Hematopoietic multipotent progenitor cell treated with erythropoietin and hydrocortisone succinate and interleukin-3 and kit ligand, for 8 days (in vitro differentiated cells): ENCODE data around the gene GJB1.
A peak's percentile ranks its signal among the peaks of the same experiment; 100 is the strongest.

Experiments used
- DNase-seq: peaks from one replicate; pipeline ENCODE4 v3.0.0-alpha.2; 2015

The GJB1 gene

GRCh38 chrX:71215338-71215912 is 7.6 kb upstream of the GJB1 start:
- DNase-seq = no peak

GRCh38 chrX:71216485-71216884 is 6.5 kb upstream of the GJB1 start:
- no peak for DNase-seq

- no peak for DNase-seq
Observed at GRCh38 chrX:71217298-71217697, 5.7 kb upstream of the GJB1 start.

DNA sequence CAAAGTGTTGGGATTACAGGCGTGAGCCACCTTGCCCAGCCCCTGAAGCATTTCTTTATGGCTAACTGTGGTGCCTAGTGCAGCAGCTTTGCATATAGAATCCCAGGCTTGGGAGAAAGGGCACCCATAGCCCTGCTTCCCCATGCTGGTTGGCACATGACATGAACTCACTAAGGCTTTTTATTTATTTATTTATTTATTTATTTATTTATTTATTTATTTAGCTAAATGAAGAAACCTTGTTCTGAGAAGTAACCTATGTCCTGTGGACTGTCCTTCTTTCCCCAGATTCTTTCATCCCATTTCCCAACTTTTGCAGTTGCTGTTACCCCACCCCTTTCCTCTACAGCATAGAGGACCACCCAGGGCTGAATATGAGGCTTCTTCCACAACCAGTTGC is 1.9 kb upstream of the GJB1 start:
- no peak for DNase-seq

- no peak for DNase-seq
Observed at GRCh38 chrX:71224098-71224708, 1.2 kb downstream of the GJB1 start.

DNA sequence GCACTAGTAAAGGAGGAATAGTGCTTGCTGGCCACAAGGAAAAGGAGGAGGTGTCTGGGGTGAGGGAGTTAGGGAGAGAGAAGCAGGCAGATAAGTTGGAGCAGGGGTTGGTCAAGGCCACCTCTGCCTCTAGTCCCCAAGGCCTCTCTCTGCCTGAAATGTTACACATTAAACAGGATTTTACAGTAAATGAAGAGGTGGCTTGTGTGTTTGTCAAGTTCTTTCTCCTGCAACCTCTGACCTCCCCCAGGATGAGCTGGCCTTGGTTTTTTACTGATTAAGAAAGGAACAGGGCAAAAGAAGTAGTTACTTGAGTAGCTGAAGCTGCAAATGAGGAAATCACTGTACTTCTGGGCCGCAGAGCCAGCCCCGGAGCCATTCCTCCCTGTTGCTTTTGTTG is 2.0 kb downstream of the GJB1 start:
- DNase-seq = no peak

GRCh38 chrX:71225676-71226075 is 2.7 kb downstream of the GJB1 start:
- DNase-seq = no peak

GRCh38 chrX:71227370-71228062 is 4.5 kb downstream of the GJB1 start:
- DNase-seq = peak; percentile 4

DNA sequence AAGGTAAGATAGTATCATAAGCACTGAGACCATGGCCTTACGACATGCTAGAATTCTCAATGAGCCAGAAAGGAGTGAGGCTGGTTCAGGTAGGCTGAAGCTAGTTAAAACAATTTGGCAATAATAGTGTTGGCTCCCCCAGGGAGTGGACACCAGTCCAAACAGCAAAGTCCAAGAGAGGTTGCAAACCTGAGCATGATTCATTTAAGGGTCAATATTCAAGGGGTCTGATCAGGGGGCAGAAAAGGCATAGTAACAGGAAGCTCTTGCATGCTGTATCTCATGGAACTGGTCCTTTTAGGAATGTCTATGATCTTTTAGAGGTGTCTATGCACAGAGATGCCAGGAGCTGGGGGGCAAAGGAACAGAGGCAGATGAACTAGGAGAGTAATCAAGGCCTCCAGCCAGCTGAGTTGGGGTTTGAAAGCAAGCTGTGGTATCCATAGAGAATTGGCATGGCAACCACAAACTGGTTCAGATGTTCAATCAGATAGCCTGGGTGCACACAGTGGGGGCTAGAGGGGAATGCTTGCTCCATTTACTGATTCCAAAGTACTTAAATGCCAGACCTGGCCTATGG is 5.1 kb downstream of the GJB1 start:
- DNase-seq = no peak

- no peak for DNase-seq
Observed at GRCh38 chrX:71235482-71235881, 12.5 kb downstream of the GJB1 start.

DNA sequence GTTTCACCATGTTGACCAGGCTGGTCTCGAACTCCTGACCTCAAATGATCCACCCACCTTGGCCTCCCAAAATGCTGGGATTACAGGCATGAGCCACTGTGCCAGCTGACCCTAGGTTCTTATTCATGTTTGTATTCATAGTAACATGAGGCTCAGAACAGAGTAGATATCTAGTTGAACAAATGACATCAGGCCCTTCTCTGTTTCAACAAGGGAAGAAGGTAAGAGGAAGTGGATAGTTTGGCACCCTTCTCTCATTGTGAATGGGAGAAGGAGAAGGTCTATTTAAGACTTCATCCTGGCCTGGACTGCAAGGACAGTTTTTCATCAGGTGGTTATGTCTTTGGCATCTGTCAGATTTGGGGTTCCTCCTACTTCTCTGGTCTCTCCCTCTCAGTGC is 13.8 kb downstream of the GJB1 start:
- DNase-seq = no peak

GRCh38 chrX:71239781-71240180 is 16.8 kb downstream of the GJB1 start:
- no peak for DNase-seq

DNA sequence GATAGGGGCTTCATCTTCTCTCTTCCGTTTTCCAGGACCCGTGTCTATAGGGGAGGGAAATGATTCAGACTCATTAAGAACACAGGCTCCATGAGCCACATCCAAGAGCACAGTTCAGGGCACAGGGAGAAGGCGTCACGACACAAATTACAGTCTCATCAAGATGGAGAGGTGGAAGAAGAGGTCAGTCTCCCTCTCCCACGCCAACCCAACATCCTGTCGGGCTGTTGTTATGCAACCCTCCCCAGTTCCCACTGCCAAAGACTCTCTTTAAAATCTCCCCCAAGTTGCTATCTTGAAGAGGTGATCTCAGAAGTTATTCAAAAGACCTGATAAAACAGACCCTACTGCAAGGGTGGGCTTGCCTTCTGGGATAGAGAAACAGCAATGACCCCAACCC is 18.3 kb downstream of the GJB1 start:
- no peak for DNase-seq

GRCh38 chrX:71244359-71245128 is 21.5 kb downstream of the GJB1 start:
- DNase-seq = no peak

DNA sequence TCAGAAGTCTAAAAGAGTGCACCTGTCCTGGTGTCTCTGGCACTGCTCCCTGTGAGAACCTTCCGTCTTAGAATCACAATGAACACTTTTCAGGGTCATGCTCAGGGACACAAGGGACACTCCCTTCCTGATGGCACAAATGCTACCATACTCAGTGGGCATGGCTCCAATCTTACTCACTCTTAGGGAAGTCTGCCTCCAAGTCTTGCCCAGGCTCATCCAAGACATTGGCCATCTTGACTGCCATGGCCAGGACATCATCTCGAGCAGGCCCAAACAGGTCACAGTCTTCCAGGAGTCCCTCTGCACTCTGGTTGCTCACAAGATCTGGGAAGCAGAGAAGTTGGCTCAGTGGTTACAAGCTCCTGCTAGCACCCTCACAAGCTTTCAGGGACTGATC is 22.1 kb downstream of the GJB1 start:
- no peak for DNase-seq

GRCh38 chrX:71250841-71251240 is 27.8 kb downstream of the GJB1 start:
- DNase-seq = no peak

DNA sequence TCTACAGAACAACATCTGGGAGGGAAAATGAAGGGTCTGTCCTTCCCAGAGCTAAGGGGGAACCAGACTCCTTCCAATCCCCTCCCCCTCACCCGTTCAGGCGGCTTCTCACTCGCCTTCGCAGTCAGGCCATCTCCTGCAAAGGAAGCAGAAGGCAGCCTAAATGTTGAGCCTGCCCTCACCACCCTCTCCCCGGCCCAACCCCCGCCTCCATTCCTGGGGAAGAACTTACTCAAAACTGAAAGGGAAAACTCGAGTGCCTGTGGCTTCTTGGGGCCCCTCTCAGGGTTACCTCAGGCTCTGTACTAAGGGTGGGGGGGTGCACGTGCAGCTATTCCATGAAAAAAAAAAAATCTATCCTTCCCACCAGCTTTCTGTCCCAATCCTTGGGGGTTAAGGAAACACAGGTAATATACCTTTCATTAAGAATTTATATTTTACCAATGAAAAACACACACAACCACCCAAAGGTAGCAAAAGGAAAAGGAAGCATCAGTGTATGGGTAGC is 28.5 kb downstream of the GJB1 start:
- no peak for DNase-seq

DNA sequence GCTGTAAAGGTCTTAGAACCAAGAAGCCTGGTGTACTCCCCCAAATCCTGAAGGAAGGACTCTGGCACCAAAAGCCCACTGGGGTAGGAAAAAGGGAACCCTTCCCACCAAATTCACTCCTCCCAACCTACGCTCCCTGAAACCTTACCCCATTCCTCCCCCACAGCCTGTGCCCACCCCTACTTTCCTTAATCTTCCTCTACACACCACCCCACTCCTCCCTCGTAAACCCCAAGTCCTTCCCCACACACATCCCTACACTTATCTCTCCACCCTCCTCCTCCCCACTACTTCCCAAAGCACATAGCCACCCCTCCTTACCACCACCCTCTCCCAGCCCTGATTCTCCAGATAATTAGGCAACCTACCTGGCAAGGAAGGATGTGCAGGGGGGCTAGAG is 29.2 kb downstream of the GJB1 start:
- DNase-seq = no peak

DNA sequence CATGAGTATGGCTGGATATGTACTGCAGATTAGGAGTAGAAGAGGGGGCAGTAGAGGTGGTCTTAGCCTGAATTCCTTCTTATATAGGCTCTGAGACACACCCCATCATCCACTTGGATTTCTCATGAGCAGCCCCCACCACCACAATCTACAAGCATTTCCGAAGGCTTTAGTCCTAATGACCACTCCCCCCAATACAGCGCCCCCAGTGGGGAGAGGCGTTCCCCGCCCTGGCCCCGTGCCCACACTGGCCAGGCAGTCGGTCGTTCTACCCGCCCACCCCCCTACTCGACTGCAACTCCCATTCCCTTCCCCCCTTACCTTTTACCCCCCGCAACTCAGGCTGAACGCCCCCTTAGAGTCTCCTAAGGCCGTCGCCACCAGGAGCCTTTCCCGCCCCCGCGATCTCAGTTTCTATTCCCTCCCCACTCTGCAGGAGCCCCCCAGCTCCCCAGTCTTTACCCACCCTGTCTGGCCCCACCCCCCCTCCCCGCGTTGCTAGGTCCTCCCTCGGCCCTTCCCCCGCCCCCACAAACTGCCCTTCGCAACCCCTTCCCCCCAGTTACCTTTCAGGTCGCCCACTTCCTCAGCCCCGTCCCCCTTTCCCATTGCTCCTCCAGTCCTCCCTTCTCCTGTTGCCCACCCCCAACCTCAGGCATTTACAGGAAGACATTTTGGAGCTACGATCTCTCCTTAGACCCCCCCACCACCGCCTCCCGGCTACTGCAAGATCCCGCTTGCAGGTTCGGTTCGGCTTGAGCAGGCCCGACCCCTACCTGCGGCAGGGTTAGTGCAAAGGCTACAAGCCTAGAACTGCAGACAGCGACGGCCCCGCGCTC is 30.4 kb downstream of the GJB1 start:
- peak; percentile 50 for DNase-seq

GRCh38 chrX:71254092-71254963 is 31.3 kb downstream of the GJB1 start, which contains the start of gene ZMYM3:
ZMYM3 (minus strand) TSS chrX:71254140; CDS start chrX:71253255, 885 bp downstream.
- DNase-seq = peak; percentile 85

DNA sequence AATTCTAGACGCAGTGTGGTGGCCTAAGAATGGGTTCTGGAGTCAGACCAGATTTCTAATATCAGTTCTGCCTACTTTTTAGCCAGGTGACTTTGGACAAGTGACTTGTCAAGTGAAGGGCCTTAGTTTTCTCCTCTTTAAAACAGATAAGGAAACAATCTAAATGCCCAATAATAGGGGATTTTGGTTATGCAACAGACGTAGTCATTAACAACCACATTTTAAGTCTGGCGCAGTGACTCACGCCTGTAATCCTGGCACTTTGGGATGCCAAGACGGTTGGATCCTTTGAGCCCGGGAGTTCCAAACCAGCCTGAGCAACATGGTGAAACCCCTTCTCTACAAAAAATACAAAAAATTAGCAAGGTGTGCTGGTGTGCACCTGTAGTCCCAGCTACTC is 33.0 kb downstream of the GJB1 start:
- DNase-seq = no peak
